Measurements from ENCODE around the gene RNF111.

GRCh38 chr15:59120937-59121336 is 133.5 kb downstream of the RNF111 start:
- TF ChIP-seq POLR2AphosphoS5 (IDR thresholded peaks at IDR 0.05; ENCODE audit: low read depth, low read length) (no peak), TAF1 (IDR thresholded peaks at IDR 0.05; ENCODE audit: borderline replicate concordance, insufficient read depth, low read length) (no peak)

All from PFSK-1 (cell line).